Gastrocnemius medialis (tissue), 4 donors: ENCODE measurements around the gene MALRD1.

Source experiments
- CTCF ChIP-seq, 5 experiments: fragments of 450-650 bp in 3 of 5; fragments of 200-600 bp in 2 of 5; sonication (generic) in 2 of 5; IDR thresholded peaks in 4 of 5; conservative IDR thresholded peaks in 1 of 5; 1 replicate in 4 of 5; 2 replicates in 1 of 5; pipeline ENCODE4 v1.5.1; 2016 to 2019; ENCODE audit warnings: antibody characterized with exemption in 5 of 5, mild to moderate bottlenecking in 3 of 5, moderate library complexity in 3 of 5
- POLR2A ChIP-seq, 2 donors: fragments of 450-650 bp; IDR thresholded peaks; one replicate each; pipeline ENCODE4 v1.6.1; 2017; ENCODE audit warnings: antibody characterized with exemption in 2 of 2, mild to moderate bottlenecking in 2 of 2, moderate library complexity in 2 of 2

- no peak for TF ChIP-seq CTCF (IDR thresholded peaks at IDR 0.05 in 4 of 5, conservative IDR thresholded peaks at IDR 0.05 in 1 of 5)
- no peak for TF ChIP-seq POLR2A (IDR thresholded peaks at IDR 0.05)
These were observed 719.3 kb downstream of the MALRD1 start for GRCh38 chr10:19767876-19768275.
